GM23338 (cell line): Measurements from ENCODE around the gene FDXR.

Experiments
- CREB1 ChIP-seq: fragments of 250-450 bp; sonication (Bioruptor Pico); IDR thresholded peaks from 2 replicates; pipeline ENCODE4 v1.5.0; 2020; ENCODE audit warnings: low read depth, mild to moderate bottlenecking, moderate library complexity
- CTCF ChIP-seq, 2 experiments: fragments of 200-600 bp in 1 of 2; sonication (generic) in 1 of 2; conservative IDR thresholded peaks; 2 replicates each; pipeline versions ENCODE4 v1.5.1 to v1.6.1; 2016 to 2017; ENCODE audit warnings: antibody characterized with exemption in 2 of 2, low read depth in 2 of 2, mild to moderate bottlenecking in 2 of 2, moderate library complexity in 1 of 2
- EZH2 ChIP-seq: fragments of 200-600 bp; sonication (generic); IDR thresholded peaks from one replicate; pipeline ENCODE4 v1.8.0; 2017; ENCODE audit warnings: antibody characterized with exemption, mild to moderate bottlenecking, low read depth; ENCODE audit not compliant: unreplicated experiment
- EZH2phosphoT487 ChIP-seq: fragments of 200-600 bp; sonication (generic); IDR thresholded peaks from one replicate; pipeline ENCODE4 v1.8.1; 2018; ENCODE audit warnings: antibody characterized with exemption; ENCODE audit not compliant: unreplicated experiment
- NANOG ChIP-seq: IDR thresholded peaks from 2 replicates; pipeline ENCODE4 v1.6.1; 2016; ENCODE audit warnings: antibody characterized with exemption, borderline replicate concordance
- POLR2AphosphoS5 ChIP-seq: IDR thresholded peaks from 2 replicates; pipeline ENCODE4 v1.6.1; 2016; ENCODE audit warnings: antibody characterized with exemption, low read depth
- REST ChIP-seq: IDR thresholded peaks from one replicate; pipeline ENCODE4 v1.6.1; 2018; ENCODE audit warnings: antibody characterized with exemption; ENCODE audit not compliant: unreplicated experiment

- no peak for TF ChIP-seq EZH2
- TF ChIP-seq CTCF (conservative IDR thresholded peaks at IDR 0.05; ENCODE audit: low read depth in 2 of 2) = no peak
- TF ChIP-seq CREB1 (CRISPR knock-in tag) = no peak
- TF ChIP-seq NANOG = no peak
- TF ChIP-seq REST = no peak
- no peak for TF ChIP-seq POLR2AphosphoS5
- no peak for TF ChIP-seq EZH2phosphoT487
Measured at GRCh38 chr17:74903034-74903433, 30.2 kb upstream of the FDXR start.
